ENCODE results near the gene RNF13. TPM values are rescaled to one million over a fixed set of nuclear protein-coding genes. Genes with fewer than 3 reads are reported as not detected.

RNF13 gene
- total RNA-seq, 1 experiment from 2014 or later: 33.8 TPM

DNA sequence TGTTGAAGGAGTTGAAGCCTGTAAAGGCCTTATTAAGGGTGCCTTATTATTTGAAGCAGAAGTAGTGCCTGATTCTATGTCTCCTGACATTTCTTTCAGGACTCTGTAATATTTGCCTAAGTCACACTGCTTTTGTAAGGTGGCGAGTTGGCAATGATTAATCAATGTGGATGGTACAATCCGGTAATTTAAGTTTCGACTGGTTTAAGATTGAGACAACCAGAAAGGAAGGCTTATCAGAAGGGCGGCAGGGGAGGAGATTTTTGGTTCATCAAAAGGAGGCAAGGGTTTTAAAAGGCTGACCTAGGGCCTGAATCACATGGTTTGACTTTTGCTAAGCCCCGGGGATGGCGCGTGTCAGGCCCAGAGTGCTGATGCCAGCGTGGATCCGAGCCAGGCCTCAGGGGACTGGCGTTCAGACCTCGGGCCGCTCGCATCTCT, 830 bp upstream of the RNF13 start:
- ChIA-PET CTCF (no interaction called here), POLR2A (ENCODE audit: unreplicated experiment) (no interaction called here)
- Histone ChIP-seq H3K9ac (ENCODE audit: low read length) (peak overlapping the region; percentile 92), H3K9me2 (replicated peaks; ENCODE audit: low read length) (no peaks in the 10 kb centered on the region), H3K4me2 (ENCODE audit: low read length) (peak overlapping the region; percentile 94), H3K4me1 (ENCODE audit: insufficient read depth, low read length) (peaks cover 36% of the 10 kb centered on the region), H3K4me3 (ENCODE audit: low read length) (peak overlapping the region; percentile 89), H4K20me1 (ENCODE audit: low read length) (peaks cover 23% of the 10 kb centered on the region), H3K36me3 (ENCODE audit: low read depth, low read length) (no peaks in the 10 kb centered on the region), H3K9me3 (ENCODE audit: low read length) (no peaks in the 10 kb centered on the region), H3F3A (ENCODE audit: low read length, unreplicated experiment) (no peaks in the 10 kb centered on the region), H3K27me3 (ENCODE audit: low read length) (no peaks in the 10 kb centered on the region), H2AFZ (ENCODE audit: low read length) (peak overlapping the region; percentile 90), H3K27ac (ENCODE audit: low read length) (peak overlapping the region; percentile 91), H3K79me2 (ENCODE audit: low read length) (peaks cover 42% of the 10 kb centered on the region)
- BruUV-seq (replicated peaks): TSS peak; percentile 87
- ATAC-seq (no peak), DNase-seq (no peak)
- TF ChIP-seq, protein P1, sequence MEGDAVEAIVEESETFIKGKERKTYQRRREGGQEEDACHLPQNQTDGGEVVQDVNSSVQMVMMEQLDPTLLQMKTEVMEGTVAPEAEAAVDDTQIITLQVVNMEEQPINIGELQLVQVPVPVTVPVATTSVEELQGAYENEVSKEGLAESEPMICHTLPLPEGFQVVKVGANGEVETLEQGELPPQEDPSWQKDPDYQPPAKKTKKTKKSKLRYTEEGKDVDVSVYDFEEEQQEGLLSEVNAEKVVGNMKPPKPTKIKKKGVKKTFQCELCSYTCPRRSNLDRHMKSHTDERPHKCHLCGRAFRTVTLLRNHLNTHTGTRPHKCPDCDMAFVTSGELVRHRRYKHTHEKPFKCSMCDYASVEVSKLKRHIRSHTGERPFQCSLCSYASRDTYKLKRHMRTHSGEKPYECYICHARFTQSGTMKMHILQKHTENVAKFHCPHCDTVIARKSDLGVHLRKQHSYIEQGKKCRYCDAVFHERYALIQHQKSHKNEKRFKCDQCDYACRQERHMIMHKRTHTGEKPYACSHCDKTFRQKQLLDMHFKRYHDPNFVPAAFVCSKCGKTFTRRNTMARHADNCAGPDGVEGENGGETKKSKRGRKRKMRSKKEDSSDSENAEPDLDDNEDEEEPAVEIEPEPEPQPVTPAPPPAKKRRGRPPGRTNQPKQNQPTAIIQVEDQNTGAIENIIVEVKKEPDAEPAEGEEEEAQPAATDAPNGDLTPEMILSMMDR (conservative IDR thresholded peaks at IDR 0.05; ENCODE audit: low read depth, low read length): no peak
- peak; percentile 75; the same call in 1 of the 2 replicates for TF ChIP-seq EZH2phosphoT487 (IDR thresholded peaks at IDR 0.05; ENCODE audit: borderline replicate concordance, low read length)
- intact Hi-C loops (cut with micrococcal nuclease): loop anchor here (2.0 to 5.0 kb wide), 2 partner anchors 33 to 155 kb away; partner anchors contain the start of gene WWTR1

GRCh38 chr3:149813367-149814281, 609 bp downstream of the RNF13 start:
- peaks cover 56% of the 10 kb centered on the region for H3K79me2 ChIP-seq (ENCODE audit: low read length)
- CTCF ChIA-PET: interaction anchor here (0.8 kb wide), 1 partner anchor 66 kb away, joined by 3 read pairs; no protein-coding TSS in a partner anchor
- TF ChIP-seq, protein P1 (conservative IDR thresholded peaks at IDR 0.05; ENCODE audit: low read depth, low read length): no peak
- TF ChIP-seq EZH2 (IDR thresholded peaks at IDR 0.05; ENCODE audit: low read length, unreplicated experiment) (no peak), EZH2phosphoT487 (IDR thresholded peaks at IDR 0.05; ENCODE audit: borderline replicate concordance, low read length) (no peak)
- POLR2A ChIA-PET (ENCODE audit: unreplicated experiment): interaction anchor here (0.7 kb wide), 1 partner anchor 32 kb away, joined by 3 read pairs; no protein-coding TSS in a partner anchor
- DNase-seq (peak; percentile 61), ATAC-seq (peak; percentile 9)
- no peaks in the 10 kb centered on the region for H3K9me2 ChIP-seq (replicated peaks; ENCODE audit: low read length)
- peak overlapping the region; percentile 94 for H3K4me2 ChIP-seq (ENCODE audit: low read length)
- H3K27me3 ChIP-seq (ENCODE audit: low read length): no peaks in the 10 kb centered on the region
- H3K36me3 ChIP-seq (ENCODE audit: low read depth, low read length): no peaks in the 10 kb centered on the region
- H4K20me1 ChIP-seq (ENCODE audit: low read length): peaks cover 31% of the 10 kb centered on the region
- H3K4me3 ChIP-seq (ENCODE audit: low read length): peak overlapping the region; percentile 89
- intact Hi-C loops (cut with micrococcal nuclease): loop anchor here (2.0 to 5.0 kb wide), 2 partner anchors 31 to 156 kb away; partner anchors contain the start of gene WWTR1
- peaks cover 40% of the 10 kb centered on the region for H3K4me1 ChIP-seq (ENCODE audit: insufficient read depth, low read length)
- peak overlapping the region; percentile 90 for H2AFZ ChIP-seq (ENCODE audit: low read length)
- BruUV-seq (replicated peaks): TSS peak; percentile 47
- H3F3A ChIP-seq (ENCODE audit: low read length, unreplicated experiment): no peaks in the 10 kb centered on the region
- peak overlapping the region; percentile 92 for H3K9ac ChIP-seq (ENCODE audit: low read length)
- no peaks in the 10 kb centered on the region for H3K9me3 ChIP-seq (ENCODE audit: low read length)
- peak overlapping the region; percentile 91 for H3K27ac ChIP-seq (ENCODE audit: low read length)
